Activated T-helper 1 cell treated with anti-CD3 and anti-CD28 coated beads, Interleukin-12 subunit alpha, Interleukin-12 subunit beta, Interleukin-2, Interleukin-4 antibody, amounts not matched to agents 30 ng/mL and 10 ng/mL and 1 ng/mL, durations not matched to agents 14 hours and 24 hours and 36 hours (primary cell): ENCODE measurements around the gene CLDN20. TPM values are rescaled to one million over a fixed set of nuclear protein-coding genes. Genes with fewer than 3 reads are reported as not detected.
A peak's percentile ranks its signal among the peaks of the same experiment; 100 is the strongest.
"Not testable (repeated sequence)": the region's sequence is repeated elsewhere in the genome, so short reads cannot be mapped to it uniquely, and the experiment has no call there.

Source experiments
- DNase-seq: peaks from one replicate; pipeline ENCODE4 v3.0.0; 2021; ENCODE audit warnings: low spot score
- H3K27ac Mint-ChIP-seq: one replicate; pipeline ENCODE4 v1.8.0; 2021; ENCODE audit warnings: mild to moderate bottlenecking, mixed read lengths
- H3K27me3 Mint-ChIP-seq: one replicate; pipeline ENCODE4 v1.8.0; 2022; ENCODE audit warnings: mild to moderate bottlenecking, moderate library complexity, mixed read lengths; ENCODE audit not compliant: insufficient read depth
- H3K36me3 Mint-ChIP-seq: one replicate; pipeline ENCODE4 v1.8.0; 2021; ENCODE audit warnings: low read depth, mixed read lengths
- H3K4me1 Mint-ChIP-seq: one replicate; pipeline ENCODE4 v1.8.0; 2021; ENCODE audit warnings: low read depth, mixed read lengths
- H3K4me3 Mint-ChIP-seq: one replicate; pipeline ENCODE4 v1.8.0; 2021; ENCODE audit warnings: mild to moderate bottlenecking, moderate library complexity, mixed read lengths
- H3K9me3 Mint-ChIP-seq: one replicate; pipeline ENCODE4 v1.8.0; 2021; ENCODE audit warnings: mixed read lengths
- intact Hi-C: fragments of 100-400 bp; cut with micrococcal nuclease; formaldehyde crosslinking; loops from one replicate; pipeline ENCODE4 v1.15.1; 2024
- total RNA-seq: library from RNA; stranded (reverse); gene quantifications from 2 replicates; pipeline ENCODE4 v1.2.3, GENCODE V29; 2022

The CLDN20 gene
- total RNA-seq, 1 donor from 2014 or later = not detected

- intact Hi-C loops = no loop called here
- Mint-ChIP-seq H3K9me3 (no peaks in the 10 kb centered on the region), H3K27ac (no peak overlapping the region), H3K36me3 (peaks cover 14% of the 10 kb centered on the region), H3K4me1 (peaks cover 6% of the 10 kb centered on the region), H3K27me3 (no peaks in the 10 kb centered on the region), H3K4me3 (no peak overlapping the region)
- no peak for DNase-seq
Observed at GRCh38 chr6:155264693-155265320, 994 bp downstream of the CLDN20 start.

- DNase-seq = no peak
- no peak overlapping the region for H3K27ac Mint-ChIP-seq
- H3K4me1 Mint-ChIP-seq = peaks cover 6% of the 10 kb centered on the region
- peaks cover 15% of the 10 kb centered on the region for H3K36me3 Mint-ChIP-seq
- intact Hi-C loops = no loop called here
- no peak overlapping the region for H3K4me3 Mint-ChIP-seq
- no peaks in the 10 kb centered on the region for H3K27me3 Mint-ChIP-seq
- no peaks in the 10 kb centered on the region for H3K9me3 Mint-ChIP-seq
Observed at GRCh38 chr6:155265843-155266535, 2.2 kb downstream of the CLDN20 start.

GRCh38 chr6:155267411-155267810, 3.6 kb downstream of the CLDN20 start:
- H3K4me3 Mint-ChIP-seq = no peak overlapping the region
- no peaks in the 10 kb centered on the region for H3K27me3 Mint-ChIP-seq
- intact Hi-C loops = no loop called here
- peaks cover 16% of the 10 kb centered on the region for H3K36me3 Mint-ChIP-seq
- no peaks in the 10 kb centered on the region for H3K9me3 Mint-ChIP-seq
- peaks cover 6% of the 10 kb centered on the region for H3K4me1 Mint-ChIP-seq
- DNase-seq = no peak
- H3K27ac Mint-ChIP-seq = no peak overlapping the region

- not testable (repeated sequence) for H3K27me3 Mint-ChIP-seq, H3K4me3 Mint-ChIP-seq, DNase-seq, H3K9me3 Mint-ChIP-seq, H3K4me1 Mint-ChIP-seq
- intact Hi-C loops = loop anchor here (2.0 kb wide), 1 partner anchor 91 kb away; no protein-coding TSS in a partner anchor
- Mint-ChIP-seq H3K36me3 (peaks cover 19% of the 10 kb centered on the region), H3K27ac (peak overlapping the region; percentile 20)
Observed at GRCh38 chr6:155268088-155268867, 4.5 kb downstream of the CLDN20 start.

- intact Hi-C loops = loop anchor here (2.0 kb wide), 1 partner anchor 93 kb away; no protein-coding TSS in a partner anchor
- no peak for DNase-seq
- peaks cover 19% of the 10 kb centered on the region for H3K36me3 Mint-ChIP-seq
- H3K9me3 Mint-ChIP-seq = no peaks in the 10 kb centered on the region
- no peak overlapping the region for H3K4me3 Mint-ChIP-seq
- H3K4me1 Mint-ChIP-seq = peaks cover 13% of the 10 kb centered on the region
- no peaks in the 10 kb centered on the region for H3K27me3 Mint-ChIP-seq
- no peak overlapping the region for H3K27ac Mint-ChIP-seq
Observed at GRCh38 chr6:155269765-155270164, 6.0 kb downstream of the CLDN20 start.

- no peak overlapping the region for H3K27ac Mint-ChIP-seq
- intact Hi-C loops = no loop called here
- H3K9me3 Mint-ChIP-seq = no peaks in the 10 kb centered on the region
- H3K4me1 Mint-ChIP-seq = peaks cover 13% of the 10 kb centered on the region
- no peak for DNase-seq
- H3K36me3 Mint-ChIP-seq = peaks cover 19% of the 10 kb centered on the region
- H3K27me3 Mint-ChIP-seq = no peaks in the 10 kb centered on the region
- H3K4me3 Mint-ChIP-seq = no peak overlapping the region
Observed at GRCh38 chr6:155270561-155271091, 6.8 kb downstream of the CLDN20 start.

GRCh38 chr6:155271145-155271544, 7.3 kb downstream of the CLDN20 start:
- H3K27me3 Mint-ChIP-seq = no peaks in the 10 kb centered on the region
- no peak for DNase-seq
- no peaks in the 10 kb centered on the region for H3K9me3 Mint-ChIP-seq
- H3K36me3 Mint-ChIP-seq = peaks cover 19% of the 10 kb centered on the region
- H3K4me3 Mint-ChIP-seq = no peak overlapping the region
- no peak overlapping the region for H3K27ac Mint-ChIP-seq
- intact Hi-C loops = no loop called here
- H3K4me1 Mint-ChIP-seq = peaks cover 13% of the 10 kb centered on the region

GRCh38 chr6:155272353-155273232, 8.8 kb downstream of the CLDN20 start:
- Mint-ChIP-seq H3K4me1 (peaks cover 13% of the 10 kb centered on the region), H3K9me3 (no peaks in the 10 kb centered on the region), H3K36me3 (peaks cover 19% of the 10 kb centered on the region), H3K27me3 (no peaks in the 10 kb centered on the region), H3K27ac (no peak overlapping the region), H3K4me3 (no peak overlapping the region)
- DNase-seq = no peak
- intact Hi-C loops = no loop called here

- H3K27me3 Mint-ChIP-seq = no peaks in the 10 kb centered on the region
- H3K27ac Mint-ChIP-seq = no peak overlapping the region
- no peak overlapping the region for H3K4me3 Mint-ChIP-seq
- DNase-seq = no peak
- intact Hi-C loops = no loop called here
- no peaks in the 10 kb centered on the region for H3K9me3 Mint-ChIP-seq
- H3K4me1 Mint-ChIP-seq = peaks cover 6% of the 10 kb centered on the region
- peaks cover 15% of the 10 kb centered on the region for H3K36me3 Mint-ChIP-seq
Observed at GRCh38 chr6:155273431-155273830, 9.6 kb downstream of the CLDN20 start.

GRCh38 chr6:155274106-155274505, 10.3 kb downstream of the CLDN20 start:
- Mint-ChIP-seq H3K27me3 (no peaks in the 10 kb centered on the region), H3K4me3 (no peak overlapping the region), H3K36me3 (peaks cover 15% of the 10 kb centered on the region), H3K4me1 (peaks cover 6% of the 10 kb centered on the region), H3K9me3 (no peaks in the 10 kb centered on the region), H3K27ac (no peak overlapping the region)
- no peak for DNase-seq
- intact Hi-C loops = no loop called here

GRCh38 chr6:155274533-155274932, 10.7 kb downstream of the CLDN20 start:
- Mint-ChIP-seq H3K27me3 (no peaks in the 10 kb centered on the region), H3K9me3 (no peaks in the 10 kb centered on the region), H3K27ac (no peak overlapping the region), H3K4me1 (peaks cover 6% of the 10 kb centered on the region), H3K36me3 (peaks cover 15% of the 10 kb centered on the region), H3K4me3 (no peak overlapping the region)
- intact Hi-C loops = no loop called here
- DNase-seq = no peak

GRCh38 chr6:155275808-155276480, 12.1 kb downstream of the CLDN20 start:
- H3K27me3 Mint-ChIP-seq = no peaks in the 10 kb centered on the region
- intact Hi-C loops = no loop called here
- no peak overlapping the region for H3K27ac Mint-ChIP-seq
- H3K4me1 Mint-ChIP-seq = peaks cover 13% of the 10 kb centered on the region
- peaks cover 17% of the 10 kb centered on the region for H3K36me3 Mint-ChIP-seq
- no peak overlapping the region for H3K4me3 Mint-ChIP-seq
- no peak for DNase-seq
- H3K9me3 Mint-ChIP-seq = no peaks in the 10 kb centered on the region
